SK-N-MC (cell line): ENCODE data around the gene SZT2.
A peak's percentile ranks its signal among the peaks of the same experiment; 100 is the strongest.

Experiments used
- DNase-seq: peaks from one replicate; pipeline ENCODE4 v3.0.0-alpha.2; 2011; ENCODE audit warnings: low read depth, low spot score
- H3K27ac ChIP-seq: fragments of 200-600 bp; sonication (generic); 2 replicates; pipeline ENCODE4 v1.5.1; 2016; ENCODE audit warnings: mixed run types
- H3K36me3 ChIP-seq: fragments of 200-600 bp; sonication (generic); 2 replicates; pipeline ENCODE4 v1.6.1; 2017; ENCODE audit warnings: antibody characterized with exemption, low read length, mixed read lengths; ENCODE audit not compliant: insufficient read depth
- H3K4me3 ChIP-seq: fragments of 200-600 bp; sonication (generic); 2 replicates; pipeline ENCODE4 v1.5.1; 2016
- H3K9ac ChIP-seq: fragments of 200-600 bp; sonication (generic); 2 replicates; pipeline ENCODE4 v1.8.0; 2017; ENCODE audit warnings: mixed run types, mixed read lengths; ENCODE audit not compliant: insufficient read length
- H3K9me3 ChIP-seq: fragments of 200-600 bp; sonication (generic); 2 replicates; pipeline ENCODE4 v1.6.1; 2017; ENCODE audit warnings: low read depth, mild to moderate bottlenecking, antibody characterized with exemption, low read length, moderate library complexity, mixed read lengths
- EZH2 ChIP-seq: fragments of 200-600 bp; sonication (generic); IDR thresholded peaks from one replicate; pipeline ENCODE4 v1.6.1; 2017; ENCODE audit warnings: antibody characterized with exemption
- FOXP2 ChIP-seq: optimal IDR thresholded peaks from 2 replicates; pipeline ENCODE3; 2011; ENCODE audit warnings: mild to moderate bottlenecking, moderate library complexity; ENCODE audit not compliant: insufficient read depth; ENCODE audit errors: extremely low read length, control extremely low read depth
- POLR2AphosphoS5 ChIP-seq: IDR thresholded peaks from 2 replicates; pipeline ENCODE4 v1.6.1; 2012; ENCODE audit warnings: mild to moderate bottlenecking, low read depth, low read length, borderline replicate concordance

The SZT2 gene

DNA sequence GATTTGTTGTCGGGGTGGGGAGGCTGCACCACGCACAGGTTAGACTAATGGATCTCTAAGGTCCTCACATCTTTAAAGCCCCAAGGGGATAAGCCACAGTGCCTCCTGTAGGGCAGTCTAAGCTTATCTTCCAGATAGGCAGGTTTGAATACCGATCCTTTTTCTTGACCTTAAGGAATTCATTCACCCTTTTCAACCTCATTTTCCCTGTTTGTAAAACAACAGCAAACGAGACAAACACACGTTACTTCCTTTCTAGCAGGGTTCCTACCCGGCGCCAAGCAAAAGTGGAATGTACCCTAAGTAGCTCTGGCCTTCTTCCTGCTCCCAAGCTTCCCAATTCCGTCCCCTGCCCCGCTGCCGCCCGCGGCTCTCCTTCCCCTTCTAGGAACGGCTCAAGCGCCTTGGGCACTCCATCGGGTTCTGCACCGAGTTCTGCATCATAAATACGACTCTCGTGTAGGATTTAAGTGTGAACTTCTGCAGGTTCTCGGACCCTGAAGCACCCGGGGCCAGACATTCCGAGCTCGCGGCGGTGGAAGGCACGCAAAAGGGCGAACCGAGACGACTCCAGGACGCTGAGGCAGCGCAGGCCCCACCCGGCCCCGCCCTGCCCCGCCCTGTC lies 31.5 kb upstream of the SZT2 start:
- TF ChIP-seq FOXP2 (no peak), POLR2AphosphoS5 (peak; percentile 88)
- Histone ChIP-seq H3K4me3 (peak overlapping the region; percentile 98), H3K27ac (peak overlapping the region; percentile 92), H3K36me3 (peaks cover 39% of the 10 kb centered on the region), H3K9ac (peak overlapping the region; percentile 99), H3K9me3 (no peaks in the 10 kb centered on the region)
- DNase-seq: no peak

DNA sequence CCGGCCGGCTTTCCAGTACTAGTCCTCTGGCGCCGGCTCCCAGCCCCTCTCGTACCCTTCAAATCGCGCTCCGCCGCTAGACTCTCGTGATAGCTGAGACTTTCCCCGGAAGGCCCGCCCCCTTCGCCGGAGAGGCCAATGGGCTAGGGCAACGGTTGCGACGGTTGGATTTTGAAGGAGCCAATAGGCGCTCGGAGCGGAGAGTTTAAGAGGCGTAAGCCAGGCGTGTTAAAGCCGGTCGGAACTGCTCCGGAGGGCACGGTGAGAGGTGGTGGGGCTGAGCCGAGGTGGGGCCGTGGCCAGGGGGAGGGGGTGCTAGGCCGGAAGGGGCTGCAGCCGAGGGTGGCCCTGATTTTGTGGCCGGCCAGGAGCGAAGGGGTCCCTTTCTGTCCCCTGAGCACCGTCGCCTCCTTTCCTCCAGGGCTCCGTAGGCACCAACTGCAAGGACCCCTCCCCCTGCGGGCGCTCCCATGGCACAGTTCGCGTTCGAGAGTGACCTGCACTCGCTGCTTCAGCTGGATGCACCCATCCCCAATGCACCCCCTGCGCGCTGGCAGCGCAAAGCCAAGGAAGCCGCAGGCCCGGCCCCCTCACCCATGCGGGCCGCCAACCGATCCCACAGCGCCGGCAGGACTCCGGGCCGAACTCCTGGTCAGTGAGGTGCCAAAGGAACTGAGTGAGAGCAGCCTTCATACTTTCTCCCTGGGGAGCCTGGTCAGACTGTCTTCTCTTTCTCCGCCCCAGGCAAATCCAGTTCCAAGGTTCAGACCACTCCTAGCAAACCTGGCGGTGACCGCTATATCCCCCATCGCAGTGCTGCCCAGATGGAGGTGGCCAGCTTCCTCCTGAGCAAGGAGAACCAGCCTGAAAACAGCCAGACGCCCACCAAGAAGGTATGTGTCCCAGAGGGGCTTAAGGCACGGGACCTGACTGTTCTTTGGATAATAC lies 30.7 kb upstream of the SZT2 start, which contains the start of gene CDC20:
CDC20 (plus strand) TSS at position 236 of the 948 bp plus-strand sequence; CDS start at position 471, 235 bp downstream.
- H3K4me3 ChIP-seq: peak within 1 kb of the TSS; percentile 98
- H3K9ac ChIP-seq: peak within 1 kb of the TSS; percentile 99
- TF ChIP-seq FOXP2: no peak
- peak; percentile 93 for TF ChIP-seq POLR2AphosphoS5
- H3K9me3 ChIP-seq: no peaks in the 10 kb centered on the region
- H3K36me3 ChIP-seq: peaks cover 47% of the 10 kb centered on the region
- H3K27ac ChIP-seq: peak within 1 kb of the TSS; percentile 92
- DNase-seq: peak; percentile 83

DNA sequence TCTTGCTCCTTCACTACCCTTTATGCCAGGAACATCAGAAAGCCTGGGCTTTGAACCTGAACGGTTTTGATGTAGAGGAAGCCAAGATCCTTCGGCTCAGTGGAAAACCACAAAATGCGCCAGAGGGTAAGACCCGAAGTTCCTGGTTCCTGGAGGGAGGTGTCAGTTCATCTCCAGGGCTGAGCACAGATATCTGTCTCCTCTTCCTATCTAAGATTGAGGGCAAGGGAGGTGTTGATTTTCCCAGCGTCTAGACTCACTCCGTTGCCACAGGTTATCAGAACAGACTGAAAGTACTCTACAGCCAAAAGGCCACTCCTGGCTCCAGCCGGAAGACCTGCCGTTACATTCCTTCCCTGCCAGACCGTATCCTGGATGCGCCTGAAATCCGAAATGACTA lies 30.0 kb upstream of the SZT2 start:
- Histone ChIP-seq H3K4me3 (peak overlapping the region; percentile 98), H3K27ac (no peak overlapping the region), H3K9me3 (no peaks in the 10 kb centered on the region)

DNA sequence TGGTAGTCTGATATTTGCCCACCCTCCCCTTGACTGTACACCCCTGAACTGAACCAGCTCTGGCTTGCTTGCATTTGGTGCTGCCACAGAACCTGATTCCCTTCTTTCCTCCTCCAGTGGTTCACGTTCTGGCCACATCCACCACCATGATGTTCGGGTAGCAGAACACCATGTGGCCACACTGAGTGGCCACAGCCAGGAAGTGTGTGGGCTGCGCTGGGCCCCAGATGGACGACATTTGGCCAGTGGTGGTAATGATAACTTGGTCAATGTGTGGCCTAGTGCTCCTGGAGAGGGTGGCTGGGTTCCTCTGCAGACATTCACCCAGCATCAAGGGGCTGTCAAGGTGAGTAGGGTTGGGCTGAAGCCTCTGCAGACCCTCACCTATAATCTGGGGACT lies 29.1 kb upstream of the SZT2 start:
- Histone ChIP-seq H3K9me3 (no peaks in the 10 kb centered on the region), H3K27ac (no peak overlapping the region), H3K4me3 (peak overlapping the region; percentile 98), H3K36me3 (peaks cover 57% of the 10 kb centered on the region), H3K9ac (peak overlapping the region; percentile 84)
- DNase-seq: no peak
- TF ChIP-seq POLR2AphosphoS5 (no peak), EZH2 (no peak), FOXP2 (no peak)

More for the DNA sequence above, 30.0 kb upstream of the SZT2 start:
- no peak for TF ChIP-seq POLR2AphosphoS5
- TF ChIP-seq EZH2: no peak
- no peak for TF ChIP-seq FOXP2
- Histone ChIP-seq H3K9ac (peak overlapping the region; percentile 84), H3K36me3 (peaks cover 54% of the 10 kb centered on the region)
- no peak for DNase-seq

GRCh38 chr1:43363283-43363934 lies 26.3 kb upstream of the SZT2 start:
- DNase-seq: no peak
- H3K4me3 ChIP-seq: no peak overlapping the region
- peaks cover 57% of the 10 kb centered on the region for H3K36me3 ChIP-seq
- TF ChIP-seq POLR2AphosphoS5 (peak; percentile 56; the same call in 1 of the 2 replicates), FOXP2 (no peak)
- H3K9me3 ChIP-seq: no peaks in the 10 kb centered on the region
- peak overlapping the region; percentile 36; the same call in 1 of the 2 replicates for H3K27ac ChIP-seq
- H3K9ac ChIP-seq: no peak overlapping the region

GRCh38 chr1:43363935-43364525 lies 25.7 kb upstream of the SZT2 start:
- no peak overlapping the region for H3K27ac ChIP-seq
- H3K36me3 ChIP-seq: peaks cover 57% of the 10 kb centered on the region
- TF ChIP-seq POLR2AphosphoS5 (no peak), EZH2 (no peak), FOXP2 (no peak)
- H3K9ac ChIP-seq: no peak overlapping the region
- no peak overlapping the region for H3K4me3 ChIP-seq
- no peaks in the 10 kb centered on the region for H3K9me3 ChIP-seq
- DNase-seq: no peak

GRCh38 chr1:43365678-43366077 lies 24.0 kb upstream of the SZT2 start:
- Histone ChIP-seq H3K4me3 (no peak overlapping the region), H3K9me3 (no peaks in the 10 kb centered on the region), H3K9ac (no peak overlapping the region), H3K27ac (0 out of 2 replicates have a peak overlapping the region, but pooled peaks have one; percentile 35), H3K36me3 (peaks cover 43% of the 10 kb centered on the region)
- TF ChIP-seq FOXP2: no peak
- no peak for TF ChIP-seq POLR2AphosphoS5
- no peak for TF ChIP-seq EZH2
- DNase-seq: no peak

DNA sequence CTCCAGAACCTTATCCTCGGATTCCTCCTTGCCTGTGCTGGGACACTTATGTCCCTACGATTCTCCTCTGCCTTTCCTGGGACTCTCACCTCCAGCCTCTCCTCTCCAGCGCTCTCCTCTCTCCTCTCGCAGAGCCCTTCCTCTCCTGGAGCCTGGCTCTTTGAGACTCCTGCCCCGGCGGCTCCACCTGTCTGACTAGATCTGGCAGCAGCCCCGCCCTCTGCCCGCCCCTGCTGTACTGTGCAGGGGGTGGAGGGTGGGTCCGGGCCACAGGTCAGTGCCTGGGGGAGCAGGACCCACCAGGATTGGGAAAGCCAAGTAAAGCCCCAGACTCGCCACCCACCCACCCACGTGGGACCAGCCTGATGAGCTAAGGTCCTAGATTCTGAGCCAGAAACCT lies 23.5 kb upstream of the SZT2 start:
- DNase-seq: no peak
- no peak overlapping the region for H3K9ac ChIP-seq

More for the DNA sequence above, 23.5 kb upstream of the SZT2 start:
- Histone ChIP-seq H3K9me3 (no peaks in the 10 kb centered on the region), H3K4me3 (no peak overlapping the region), H3K27ac (0 out of 2 replicates have a peak overlapping the region, but pooled peaks have one; percentile 35), H3K36me3 (peaks cover 38% of the 10 kb centered on the region)
- no peak for TF ChIP-seq EZH2
- no peak for TF ChIP-seq FOXP2
- TF ChIP-seq POLR2AphosphoS5: no peak
